Measurements from ENCODE around the gene RRP12. TPM values are rescaled to one million over a fixed set of nuclear protein-coding genes. Genes with fewer than 3 reads are reported as not detected.
"Not testable (repeated sequence)": the region's sequence is repeated elsewhere in the genome, so short reads cannot be mapped to it uniquely, and the experiment has no call there.

The RRP12 gene
- total RNA-seq, 2 experiments from 2014 or later = 30.7 to 38.1 TPM

GRCh38 chr10:97426776-97427570 lies 25.8 kb upstream of the RRP12 start:
- Mint-ChIP-seq H3K27me3 (no peaks in the 10 kb centered on the region), H3K27ac (peak overlapping the region; percentile 93), H3K36me3 (peaks cover 46% of the 10 kb centered on the region), H3K4me1 (peaks cover 45% of the 10 kb centered on the region), H3K9me3 (ENCODE audit: low read depth) (no peaks in the 10 kb centered on the region), H3K4me3 (peak overlapping the region; percentile 87)
- CTCF ChIA-PET = interaction anchor here (1.0 to 2.7 kb wide), 6 partner anchors 9 to 72 kb away, joined by 4 to 21 read pairs (median 4); partner anchors contain the start of gene UBTD1
- peak; percentile 65 for DNase-seq
- no peak for ATAC-seq

DNA sequence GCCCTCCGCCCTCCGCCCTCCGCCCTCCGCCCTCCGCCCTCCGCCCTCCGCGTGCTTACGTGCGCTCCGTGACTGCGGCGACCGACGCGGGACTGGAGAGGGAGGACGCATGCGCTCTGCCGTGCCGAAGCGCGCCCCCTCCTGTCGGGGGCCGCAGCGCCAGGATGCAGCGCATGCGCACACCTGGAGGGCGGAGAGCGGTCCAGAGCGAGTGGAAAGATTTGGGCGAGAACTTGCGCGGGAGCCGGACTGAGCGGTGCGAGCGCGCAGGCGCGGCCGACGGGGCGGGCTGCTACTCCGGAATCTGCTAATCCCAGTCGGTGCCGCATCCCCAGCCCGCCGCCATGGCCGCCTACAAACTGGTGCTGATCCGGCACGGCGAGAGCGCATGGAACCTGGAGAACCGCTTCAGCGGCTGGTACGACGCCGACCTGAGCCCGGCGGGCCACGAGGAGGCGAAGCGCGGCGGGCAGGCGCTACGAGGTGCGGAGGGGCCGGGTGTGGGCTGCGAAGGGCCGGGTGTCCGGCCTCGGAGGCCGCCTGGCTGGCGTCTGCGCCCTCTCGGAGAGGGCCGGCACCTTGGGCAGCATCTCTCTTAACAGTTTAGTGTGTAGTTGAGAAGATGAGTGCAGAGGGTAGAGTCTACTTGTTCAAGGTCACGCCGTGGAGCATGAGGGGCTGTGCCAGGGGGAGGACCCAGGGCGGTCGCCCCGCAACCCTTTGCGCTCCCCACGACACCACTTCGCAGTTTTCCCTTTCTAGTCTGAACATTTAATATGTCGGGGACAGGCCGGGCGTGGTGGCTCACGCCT lies 25.0 kb upstream of the RRP12 start, which contains the start of gene PGAM1:
TSS of gene PGAM1 (plus strand) at position 228 of the 812 bp plus-strand sequence. CDS start at position 345, 117 bp downstream.
- Mint-ChIP-seq H3K27ac (peak within 1 kb of the TSS; percentile 93), H3K4me3 (peak within 1 kb of the TSS; percentile 87), H3K36me3 (peaks cover 38% of the 10 kb centered on the region), H3K27me3 (no peaks in the 10 kb centered on the region), H3K9me3 (ENCODE audit: low read depth) (no peaks in the 10 kb centered on the region), H3K4me1 (peaks cover 46% of the 10 kb centered on the region)
- CTCF ChIA-PET = interaction anchor here (1.0 to 8.7 kb wide), 3 partner anchors 12 to 73 kb away, joined by 4 to 122 read pairs (median 21); partner anchors contain the start of gene UBTD1
- DNase-seq (peak; percentile 97), ATAC-seq (peak; percentile 85)

GRCh38 chr10:97423757-97424098 lies 22.6 kb upstream of the RRP12 start:
- H3K27me3 Mint-ChIP-seq; DNase-seq; ATAC-seq; H3K9me3 Mint-ChIP-seq (ENCODE audit: low read depth); H3K4me3 Mint-ChIP-seq: not testable (repeated sequence)
- Mint-ChIP-seq H3K36me3 (peaks cover 21% of the 10 kb centered on the region), H3K27ac (peak overlapping the region; percentile 92), H3K4me1 (peaks cover 38% of the 10 kb centered on the region)
- CTCF ChIA-PET = interaction anchor here (1.2 to 8.7 kb wide), 2 partner anchors 13 to 21 kb away, joined by 3 to 122 read pairs; no protein-coding TSS in a partner anchor

GRCh38 chr10:97416565-97416964 lies 15.4 kb upstream of the RRP12 start:
- Mint-ChIP-seq H3K27ac (peak overlapping the region; percentile 82), H3K27me3 (no peaks in the 10 kb centered on the region), H3K4me1 (peaks cover 66% of the 10 kb centered on the region), H3K9me3 (ENCODE audit: low read depth) (no peaks in the 10 kb centered on the region), H3K36me3 (no peaks in the 10 kb centered on the region), H3K4me3 (no peak overlapping the region)
- CTCF ChIA-PET = no interaction called here
- no peak for DNase-seq
- ATAC-seq = no peak

DNA sequence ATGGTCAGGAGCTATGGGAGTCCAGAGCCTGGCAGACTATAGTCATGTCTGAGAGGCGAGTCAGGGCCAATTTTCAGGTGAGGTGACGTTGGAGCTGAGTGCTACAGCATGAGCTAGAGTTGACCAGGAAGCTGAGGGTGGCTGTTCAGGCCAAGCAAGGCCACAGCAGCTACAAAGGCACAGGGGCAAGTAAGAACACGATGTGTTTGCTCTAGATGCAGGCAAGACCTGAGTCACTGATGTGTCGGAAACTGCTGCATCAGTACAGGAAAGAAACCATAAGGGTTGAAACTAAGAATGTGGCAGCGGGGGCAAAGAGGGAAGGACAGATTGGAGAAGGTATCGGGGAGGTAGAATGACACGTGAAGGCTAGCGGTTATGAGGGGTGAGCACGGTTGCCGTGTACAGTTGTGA lies 11.8 kb upstream of the RRP12 start:
- no peaks in the 10 kb centered on the region for H3K36me3 Mint-ChIP-seq
- H3K4me1 Mint-ChIP-seq = peaks cover 59% of the 10 kb centered on the region
- H3K9me3 Mint-ChIP-seq (ENCODE audit: low read depth) = no peaks in the 10 kb centered on the region
- DNase-seq (peak; percentile 83), ATAC-seq (peak; percentile 50)
- peak overlapping the region; percentile 56 for H3K4me3 Mint-ChIP-seq
- H3K27me3 Mint-ChIP-seq = no peaks in the 10 kb centered on the region
- CTCF ChIA-PET = interaction anchor here (1.1 to 9.5 kb wide), 5 partner anchors 9 to 35 kb away, joined by 3 to 122 read pairs (median 21); partner anchors contain the start of genes PGAM1 and RRP12
- peak overlapping the region; percentile 88 for H3K27ac Mint-ChIP-seq

GRCh38 chr10:97411406-97411805 lies 10.3 kb upstream of the RRP12 start:
- Mint-ChIP-seq H3K27ac (peak overlapping the region; percentile 17), H3K4me1 (peaks cover 53% of the 10 kb centered on the region), H3K9me3 (ENCODE audit: low read depth) (no peaks in the 10 kb centered on the region), H3K27me3 (no peaks in the 10 kb centered on the region), H3K4me3 (no peak overlapping the region), H3K36me3 (no peaks in the 10 kb centered on the region)
- CTCF ChIA-PET = interaction anchor here (0.9 to 9.5 kb wide), 3 partner anchors 10 to 142 kb away, joined by 3 to 122 read pairs (median 53); partner anchors contain the start of genes PGAM1 and RRP12
- ATAC-seq (no peak), DNase-seq (no peak)

- no peak overlapping the region for H3K4me3 Mint-ChIP-seq
- CTCF ChIA-PET = interaction anchor here (0.6 to 9.5 kb wide), 12 partner anchors 7 to 145 kb away, joined by 3 to 122 read pairs (median 6); partner anchors contain the start of genes EXOSC1, PGAM1, RRP12 and ZDHHC16
- H3K4me1 Mint-ChIP-seq = peaks cover 28% of the 10 kb centered on the region
- no peaks in the 10 kb centered on the region for H3K36me3 Mint-ChIP-seq
- H3K27me3 Mint-ChIP-seq = no peaks in the 10 kb centered on the region
- DNase-seq (no peak), ATAC-seq (no peak)
- H3K27ac Mint-ChIP-seq = peak overlapping the region; percentile 79
- no peaks in the 10 kb centered on the region for H3K9me3 Mint-ChIP-seq (ENCODE audit: low read depth)
Measured at GRCh38 chr10:97408496-97408992, 7.4 kb upstream of the RRP12 start.

DNA sequence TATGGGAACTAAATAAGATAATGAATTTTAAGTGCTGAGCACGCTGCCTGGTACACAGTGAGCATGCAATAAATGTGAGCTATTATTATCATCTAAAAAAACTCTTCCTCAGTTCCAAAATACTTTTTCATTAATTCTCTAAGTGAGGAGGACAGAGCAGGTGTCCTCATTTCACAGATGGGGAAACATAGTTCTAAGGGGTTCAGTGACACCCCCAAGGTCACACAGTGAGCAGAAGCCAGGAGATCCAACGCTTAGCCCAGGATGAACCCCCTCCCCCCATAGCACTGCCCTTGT lies 6.8 kb upstream of the RRP12 start:
- Mint-ChIP-seq H3K4me1 (peaks cover 25% of the 10 kb centered on the region), H3K9me3 (ENCODE audit: low read depth) (no peaks in the 10 kb centered on the region), H3K27me3 (no peaks in the 10 kb centered on the region), H3K36me3 (no peaks in the 10 kb centered on the region), H3K27ac (peak overlapping the region; percentile 79), H3K4me3 (no peak overlapping the region)
- no peak for DNase-seq
- CTCF ChIA-PET = interaction anchor here (0.7 to 9.5 kb wide), 10 partner anchors 14 to 145 kb away, joined by 3 to 122 read pairs (median 5); partner anchors contain the start of genes EXOSC1, PGAM1 and ZDHHC16
- no peak for ATAC-seq

- DNase-seq (peak; percentile 80), ATAC-seq (peak; percentile 95)
- CTCF ChIA-PET = interaction anchor here (0.7 to 9.5 kb wide), 16 partner anchors 8 to 1686 kb away, joined by 3 to 122 read pairs (median 4); partner anchors contain the start of genes EXOSC1, PGAM1 and ZDHHC16
- H3K9me3 Mint-ChIP-seq (ENCODE audit: low read depth) = no peaks in the 10 kb centered on the region
- H3K27ac Mint-ChIP-seq = peak overlapping the region; percentile 79
- peak overlapping the region; percentile 59 for H3K4me3 Mint-ChIP-seq
- no peaks in the 10 kb centered on the region for H3K36me3 Mint-ChIP-seq
- H3K4me1 Mint-ChIP-seq = peaks cover 19% of the 10 kb centered on the region
- no peaks in the 10 kb centered on the region for H3K27me3 Mint-ChIP-seq
Measured at GRCh38 chr10:97407211-97407951, 6.2 kb upstream of the RRP12 start.

- CTCF ChIA-PET = interaction anchor here (0.7 to 9.5 kb wide), 11 partner anchors 9 to 1685 kb away, joined by 3 to 122 read pairs (median 3); partner anchors contain the start of genes EXOSC1, PGAM1 and ZDHHC16
- H3K9me3 Mint-ChIP-seq (ENCODE audit: low read depth); DNase-seq; H3K36me3 Mint-ChIP-seq; H3K27me3 Mint-ChIP-seq; H3K27ac Mint-ChIP-seq; H3K4me3 Mint-ChIP-seq; ATAC-seq: not testable (repeated sequence)
- H3K4me1 Mint-ChIP-seq = peaks cover 21% of the 10 kb centered on the region
Measured at GRCh38 chr10:97406483-97406882, 5.3 kb upstream of the RRP12 start.

GRCh38 chr10:97406064-97406463 lies 4.9 kb upstream of the RRP12 start:
- Mint-ChIP-seq H3K4me1 (peaks cover 25% of the 10 kb centered on the region), H3K36me3 (no peaks in the 10 kb centered on the region), H3K27me3 (no peaks in the 10 kb centered on the region), H3K9me3 (ENCODE audit: low read depth) (no peaks in the 10 kb centered on the region), H3K27ac (no peak overlapping the region), H3K4me3 (no peak overlapping the region)
- no peak for ATAC-seq
- no peak for DNase-seq
- CTCF ChIA-PET = interaction anchor here (0.9 to 9.5 kb wide), 8 partner anchors 9 to 271 kb away, joined by 3 to 122 read pairs (median 5); partner anchors contain the start of genes EXOSC1, PGAM1 and ZDHHC16

DNA sequence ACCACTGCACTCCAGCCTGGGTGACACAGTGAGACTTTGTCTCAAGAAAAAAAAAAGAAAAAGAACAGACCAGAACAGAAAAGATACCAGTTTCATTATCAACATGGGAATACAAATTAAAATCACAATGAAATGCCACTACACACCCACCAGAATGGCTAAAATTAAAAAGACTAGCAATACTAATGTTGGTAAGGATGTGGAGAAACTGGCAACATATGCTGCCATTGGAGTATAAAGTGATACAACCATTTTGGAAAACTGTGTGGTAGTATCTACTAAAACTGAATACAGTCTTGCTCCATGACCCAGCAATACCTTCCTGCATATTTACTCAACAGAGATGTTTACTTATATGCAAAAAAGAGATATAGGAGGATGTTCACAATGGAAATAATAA lies 2.9 kb upstream of the RRP12 start:
- Mint-ChIP-seq H3K9me3 (ENCODE audit: low read depth) (no peaks in the 10 kb centered on the region), H3K27me3 (no peaks in the 10 kb centered on the region), H3K36me3 (no peaks in the 10 kb centered on the region), H3K4me1 (peaks cover 34% of the 10 kb centered on the region), H3K4me3 (no peak overlapping the region), H3K27ac (no peak overlapping the region)
- DNase-seq = no peak
- CTCF ChIA-PET = interaction anchor here (1.3 to 5.5 kb wide), 2 partner anchors 8 to 34 kb away, joined by 3 to 53 read pairs; no protein-coding TSS in a partner anchor
- ATAC-seq = no peak
